GM19468 (cell line): ENCODE data around the gene ZCWPW1.
"Not testable (repeated sequence)": the region's sequence is repeated elsewhere in the genome, so short reads cannot be mapped to it uniquely, and the experiment has no call there.

Experiments
- ATAC-seq: cut with Tn5 transposase; IDR thresholded peaks from one replicate; pipeline ENCODE4 v1.9.1; 2021; ENCODE audit warnings: mild to moderate bottlenecking, moderate library complexity, moderate number of reproducible peaks; ENCODE audit not compliant: unreplicated experiment; ENCODE audit errors: extremely low read depth

Gene ZCWPW1

DNA sequence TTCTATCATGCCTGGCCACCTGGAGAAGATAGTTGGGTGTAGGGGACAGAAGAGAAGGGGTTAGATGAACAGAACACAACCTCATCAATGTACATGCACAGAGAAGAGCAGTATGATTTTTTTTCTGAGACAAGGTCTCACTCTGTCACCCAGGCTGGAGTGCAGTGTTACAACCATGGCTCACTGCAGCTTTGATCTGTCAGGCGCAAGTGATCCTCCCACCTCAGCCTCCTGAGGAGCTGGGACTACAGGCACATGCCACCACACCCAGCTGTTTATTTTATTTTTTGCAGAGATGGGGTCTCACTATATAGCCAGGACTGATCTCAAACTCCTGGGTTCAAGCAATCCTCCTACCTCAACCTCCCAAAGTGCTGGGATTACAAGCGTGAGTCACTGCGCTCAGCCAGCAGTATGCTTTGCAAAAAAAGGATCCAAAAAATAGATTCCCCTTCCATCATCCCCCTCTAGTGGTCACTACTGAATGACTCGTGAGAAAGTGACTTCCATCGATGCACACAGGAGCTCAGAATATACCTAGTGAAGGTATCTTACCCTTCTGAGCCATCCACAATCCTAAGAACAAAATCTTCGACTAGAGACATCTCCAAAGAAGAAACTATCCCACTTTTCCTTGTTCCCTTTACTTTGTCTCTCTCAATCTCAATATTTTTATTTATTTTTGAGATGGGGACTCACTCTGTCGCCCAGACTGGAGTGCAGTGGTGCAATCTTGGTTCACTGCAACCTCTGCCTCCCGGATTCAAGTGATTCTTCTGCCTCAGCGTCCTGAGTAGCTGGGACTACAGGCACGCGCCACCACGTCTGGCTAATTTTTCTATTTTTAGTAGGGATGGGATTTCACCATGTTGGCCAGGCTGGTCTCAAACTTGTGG lies 21.0 kb downstream of the ZCWPW1 start:
- ATAC-seq: no peak

DNA sequence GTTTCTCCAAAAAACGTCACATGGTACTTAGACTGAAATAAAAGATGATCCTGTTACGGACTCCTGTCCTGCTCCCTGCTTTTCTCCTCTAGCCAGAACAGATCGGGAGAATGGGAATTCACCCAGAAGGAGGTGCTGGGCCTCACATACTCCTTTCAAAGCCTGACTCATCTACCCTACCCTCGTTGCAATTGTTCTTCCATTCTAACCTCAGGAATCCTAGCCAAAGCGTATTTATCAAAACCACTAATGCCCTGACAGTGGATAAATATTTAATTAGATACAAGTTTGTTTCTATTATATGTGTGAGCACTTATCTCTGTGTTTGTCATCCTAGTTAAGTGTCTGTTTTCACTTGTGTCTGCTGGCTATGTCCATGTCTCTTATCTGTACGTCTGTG lies 21.7 kb downstream of the ZCWPW1 start:
- ATAC-seq: no peak

DNA sequence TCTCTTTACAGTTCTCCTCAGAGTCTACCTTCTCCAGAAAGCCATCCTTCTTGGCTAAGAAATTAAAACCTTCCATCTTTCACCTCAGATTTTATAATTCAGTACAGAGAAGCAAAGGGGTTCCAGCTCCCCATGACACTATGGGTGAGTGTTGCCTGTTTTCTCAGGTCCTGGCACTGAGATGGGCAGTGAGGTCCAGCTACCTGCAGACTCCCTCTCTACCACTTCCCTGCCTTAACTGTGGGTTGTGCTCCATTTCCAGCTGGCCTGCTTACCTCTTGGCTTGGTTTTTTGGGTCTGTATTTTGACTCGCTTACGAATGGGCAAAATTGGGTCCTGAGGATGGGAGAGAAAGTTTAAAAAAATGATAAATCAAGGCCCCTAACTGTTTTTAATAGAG lies 26.3 kb downstream of the ZCWPW1 start:
- ATAC-seq: no peak

DNA sequence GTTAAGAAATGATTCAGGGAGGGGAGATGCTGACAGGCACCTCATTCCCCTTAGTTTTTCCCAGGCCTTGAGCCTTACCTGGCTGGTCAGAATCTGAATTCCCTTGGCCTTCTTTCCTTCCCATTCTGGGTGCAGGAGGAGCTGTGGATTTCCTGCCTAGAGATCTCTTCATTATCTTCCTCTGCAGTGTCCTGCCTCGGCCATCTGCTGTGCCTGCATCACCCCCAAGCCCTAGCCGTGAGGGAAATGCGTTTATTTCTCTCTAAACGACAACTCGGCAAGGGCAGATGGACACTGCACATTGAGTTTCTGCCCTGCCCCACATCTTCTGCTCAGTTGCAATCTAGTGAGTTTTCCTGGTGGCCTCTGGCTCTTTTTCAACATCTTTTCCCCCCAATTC lies 26.7 kb downstream of the ZCWPW1 start:
- no peak for ATAC-seq

DNA sequence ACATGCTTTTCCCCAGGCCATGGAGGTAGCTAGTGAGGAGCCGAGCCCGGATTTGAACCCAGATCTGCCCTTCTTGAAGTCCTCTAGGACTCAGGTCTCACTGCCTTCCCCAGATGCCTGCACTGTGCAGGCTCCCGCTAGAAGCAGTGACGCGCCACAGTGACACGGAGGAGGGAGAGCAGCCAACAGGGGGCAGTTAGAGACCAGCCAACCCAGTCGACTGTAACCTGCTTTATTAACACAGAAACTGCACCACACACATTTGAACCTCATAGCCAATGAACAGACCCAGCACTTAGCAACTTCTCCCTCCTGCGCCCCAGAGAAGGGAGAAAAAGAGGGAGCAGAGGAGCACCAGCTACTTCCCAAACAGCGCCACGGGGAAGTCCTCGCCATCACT lies 27.8 kb downstream of the ZCWPW1 start:
- ATAC-seq: no peak

DNA sequence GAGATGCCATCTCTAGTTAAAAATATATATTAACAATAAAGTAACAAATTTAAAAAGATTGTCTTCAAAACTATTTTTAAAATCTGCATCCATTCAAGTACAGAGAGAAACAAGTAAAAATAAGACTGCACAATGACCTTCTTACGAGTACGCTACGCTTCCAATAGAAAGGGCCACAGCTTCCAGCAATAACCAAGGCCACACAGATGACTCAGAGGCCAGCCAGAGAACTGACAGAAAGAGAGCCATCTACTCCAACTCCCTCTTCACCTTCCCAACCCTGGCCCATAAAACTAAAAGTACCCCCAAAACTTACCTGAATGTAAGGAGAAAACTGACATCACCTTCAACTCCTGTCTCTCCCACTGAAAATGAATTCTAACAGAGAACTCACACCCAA lies 28.5 kb downstream of the ZCWPW1 start:
- ATAC-seq: no peak

DNA sequence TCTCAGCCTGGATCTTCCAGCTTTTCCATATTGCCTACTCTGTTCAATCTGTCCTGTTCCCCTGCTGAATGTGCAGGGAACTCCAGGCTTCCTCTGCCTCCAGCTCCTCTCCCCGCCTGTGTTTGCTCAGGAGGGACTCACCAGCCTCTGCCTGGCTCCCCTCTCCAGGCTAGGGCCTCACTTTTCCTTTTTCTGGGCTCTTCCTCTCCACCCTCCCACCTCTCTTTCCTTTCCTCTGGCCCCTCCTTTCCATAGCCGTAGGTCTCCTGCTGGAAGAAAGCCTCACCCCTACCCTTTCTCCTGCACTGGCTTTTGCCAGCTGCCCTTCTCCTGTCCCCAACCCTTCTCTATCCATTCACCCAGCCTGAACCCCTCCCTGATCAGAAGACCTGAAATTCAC lies 30.3 kb downstream of the ZCWPW1 start:
- no peak for ATAC-seq

DNA sequence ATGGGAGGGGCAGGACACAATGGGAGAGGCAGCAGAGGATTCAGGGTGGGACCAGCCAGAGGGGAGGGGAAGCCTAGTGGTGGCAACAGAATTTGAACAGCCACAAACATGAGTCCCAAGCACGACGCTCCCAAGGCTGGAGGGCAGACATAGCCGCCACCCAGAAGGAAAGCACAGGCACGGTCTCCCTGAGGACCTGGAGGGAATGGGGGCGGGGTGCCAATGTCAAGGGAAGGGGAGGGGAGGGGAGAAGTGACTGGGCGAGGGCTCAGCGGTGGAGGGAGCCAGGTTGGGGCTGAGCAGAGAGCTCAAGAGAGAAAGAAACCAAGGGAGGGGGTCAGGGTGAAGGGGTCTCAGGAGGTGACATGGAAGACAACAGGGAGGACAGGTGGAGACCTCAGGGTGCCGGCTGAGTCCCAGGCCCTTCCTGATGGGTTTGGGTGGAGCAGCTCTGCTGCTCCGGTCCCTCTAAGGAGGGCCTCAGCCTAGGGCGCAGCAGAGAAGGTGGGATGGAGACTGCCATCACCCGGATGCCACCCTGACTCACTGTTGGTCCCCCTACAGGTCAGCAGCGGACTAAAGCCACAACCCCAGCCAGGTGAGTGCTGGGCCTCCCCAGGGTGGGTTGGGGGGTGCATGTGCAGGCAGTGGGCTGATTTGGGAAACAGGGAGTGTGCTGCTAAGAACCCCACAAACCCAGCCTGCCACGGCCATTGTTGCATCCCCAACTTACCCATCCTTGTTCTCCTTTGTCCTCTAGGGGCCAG lies 31.0 kb downstream of the ZCWPW1 start:
- ATAC-seq: no peak

DNA sequence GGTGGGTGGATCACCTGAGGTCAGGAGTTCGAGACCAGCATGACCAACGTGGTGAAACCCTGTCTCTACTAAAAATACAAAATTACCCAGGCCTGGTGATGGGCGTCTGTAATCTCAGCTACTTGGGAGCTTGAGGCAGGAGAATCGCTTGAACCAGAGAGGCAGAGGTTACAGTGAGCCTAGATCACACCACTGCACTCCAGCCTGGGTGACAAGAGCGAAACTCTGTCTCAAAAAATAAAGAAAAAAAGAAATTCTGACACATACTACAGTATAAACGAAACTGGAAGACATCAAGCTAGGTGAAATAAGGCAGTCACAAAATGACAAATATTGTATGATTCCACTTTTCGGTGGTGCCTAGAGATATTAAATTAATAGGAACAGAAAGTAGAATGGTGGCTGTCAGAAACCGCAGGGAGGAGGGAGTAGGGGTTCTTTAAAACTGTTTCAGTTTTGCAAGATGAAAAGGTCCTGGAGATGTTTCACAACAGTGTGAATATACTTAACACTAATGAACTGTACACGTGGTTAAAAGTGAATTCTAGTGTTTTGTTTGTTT lies 32.0 kb downstream of the ZCWPW1 start:
- ATAC-seq: peak; percentile 80

DNA sequence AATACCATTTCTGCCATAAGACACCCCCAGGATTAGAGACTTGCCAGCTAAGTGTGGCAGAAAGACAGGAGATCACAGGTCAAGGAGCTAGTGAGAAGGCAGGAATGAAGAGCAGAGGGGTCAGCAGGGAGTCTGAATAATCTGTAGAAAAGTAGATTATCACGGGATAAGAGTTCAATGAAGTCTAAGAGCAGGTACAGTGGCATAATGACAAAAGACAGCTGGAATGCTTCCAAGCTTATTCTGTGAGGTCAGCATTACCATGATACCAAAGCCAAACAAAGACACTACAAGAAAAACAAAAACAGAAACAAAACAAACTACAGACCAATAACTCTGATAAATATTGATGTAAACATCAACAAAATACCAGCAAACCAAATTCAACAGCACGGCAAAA lies 34.4 kb downstream of the ZCWPW1 start:
- ATAC-seq: no peak

DNA sequence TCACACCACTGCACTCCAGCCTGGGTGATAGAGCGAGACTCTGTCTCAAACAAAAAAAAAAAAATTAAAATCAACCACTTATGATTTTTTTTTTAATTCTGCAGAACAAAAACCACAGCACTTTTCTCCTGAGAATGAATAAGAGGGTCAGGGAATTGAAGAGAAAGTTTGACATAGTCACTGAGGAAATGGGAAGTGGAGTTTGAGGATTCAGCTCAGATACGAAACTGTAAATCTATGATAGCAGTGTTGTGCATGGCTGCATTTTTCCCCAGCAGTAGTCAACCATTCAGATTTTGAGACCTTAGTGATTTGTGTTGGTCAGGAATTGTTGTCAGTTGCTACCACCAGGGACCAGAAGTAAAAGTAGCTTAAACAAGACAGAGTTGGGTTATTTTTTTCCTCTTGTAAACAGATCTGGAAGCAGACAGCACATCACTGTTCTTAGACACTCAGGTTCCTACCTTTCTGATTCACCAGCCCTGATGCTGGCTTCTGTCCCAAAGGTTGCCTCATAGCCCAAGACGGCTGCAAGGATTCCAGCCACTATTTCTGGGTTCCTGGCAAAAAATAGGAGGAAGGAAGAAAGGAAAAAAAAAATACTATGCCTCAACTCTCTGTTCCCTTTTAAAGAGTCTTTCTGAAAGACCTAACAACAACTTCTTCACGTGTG lies 35.1 kb downstream of the ZCWPW1 start:
- ATAC-seq: no peak

DNA sequence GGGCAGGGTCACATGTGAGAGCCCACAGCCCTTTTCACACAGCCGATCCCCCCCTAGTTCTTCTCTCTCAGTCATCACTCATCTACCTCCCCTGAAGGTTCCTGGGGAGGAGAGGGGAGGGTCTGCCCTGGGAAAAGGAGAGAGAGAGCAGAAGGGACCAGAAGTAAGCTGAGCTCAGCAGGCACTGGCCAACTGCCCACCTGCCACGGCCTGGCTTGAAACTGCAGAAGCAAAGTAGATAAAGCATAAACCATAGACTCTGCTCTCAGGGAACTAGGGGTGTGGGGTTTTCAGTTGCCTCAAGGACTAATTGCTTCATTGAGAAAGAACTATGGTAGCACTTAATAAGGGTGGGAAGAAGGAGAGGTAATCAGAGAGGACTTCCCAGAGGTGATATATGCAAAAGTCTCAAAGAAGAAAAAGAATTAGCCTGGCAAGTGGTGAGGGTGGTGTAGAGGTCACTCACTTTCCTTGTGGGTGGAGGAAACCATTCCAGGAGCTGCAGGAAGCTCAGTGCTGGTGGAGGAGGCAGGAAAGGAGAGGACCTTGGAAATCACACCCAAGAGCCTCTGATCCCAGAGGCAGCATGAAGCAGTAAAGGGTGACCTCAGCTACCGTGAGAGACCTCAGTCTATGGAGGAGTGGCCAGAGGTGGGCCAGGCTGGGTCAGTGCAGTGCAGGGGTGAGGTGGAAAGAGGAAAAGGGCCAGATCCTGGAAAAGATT lies 38.1 kb downstream of the ZCWPW1 start:
- no peak for ATAC-seq

DNA sequence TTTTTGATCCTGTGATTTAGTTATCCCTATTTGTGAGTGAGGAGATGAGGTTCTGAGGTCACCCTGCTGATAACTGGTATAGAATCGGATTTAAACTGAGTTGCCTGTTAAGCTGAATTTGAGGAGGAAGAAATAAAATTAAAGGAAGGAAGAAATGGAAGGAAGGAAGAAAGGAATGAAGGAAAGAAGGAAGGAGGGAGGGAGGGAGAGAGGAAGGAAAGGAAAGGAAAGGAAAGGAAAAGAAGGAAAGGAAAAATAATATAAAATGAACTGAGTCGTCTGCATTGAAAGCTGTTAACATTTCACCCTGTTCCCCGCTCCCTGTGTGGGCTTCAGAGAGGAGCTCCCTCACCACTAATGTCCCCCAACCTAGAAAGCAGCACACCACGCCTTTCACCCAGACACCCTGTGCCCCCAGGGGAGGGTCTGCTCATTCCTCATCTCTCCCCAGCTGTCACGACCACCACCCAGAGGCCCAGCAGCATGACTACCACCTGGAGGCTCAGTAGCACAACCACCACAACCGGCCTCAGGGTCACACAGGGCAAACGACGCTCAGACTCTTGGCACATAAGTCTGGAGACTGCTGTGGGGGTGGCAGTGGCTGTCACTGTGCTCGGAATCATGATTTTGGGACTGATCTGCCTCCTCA lies 38.9 kb downstream of the ZCWPW1 start:
- no peak for ATAC-seq

DNA sequence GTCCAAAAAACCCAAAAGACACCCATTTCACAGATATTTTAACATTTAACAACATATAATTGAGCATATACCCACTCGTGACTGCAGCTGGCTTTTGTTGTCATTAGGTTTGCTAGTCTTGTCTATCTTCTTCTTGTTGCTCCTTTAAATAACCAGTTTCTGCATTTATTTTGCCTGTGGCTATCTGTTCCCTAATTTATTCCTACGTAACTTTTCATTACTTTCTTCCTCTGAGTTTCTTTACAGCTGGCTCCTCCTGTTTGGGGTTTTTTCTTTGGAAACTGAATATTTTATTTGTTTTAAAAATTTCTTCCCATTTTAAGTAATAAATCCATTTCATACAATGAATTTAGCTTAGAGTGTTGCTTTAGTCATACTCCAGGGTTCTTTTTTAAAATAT lies 40.8 kb downstream of the ZCWPW1 start:
- ATAC-seq: no peak

DNA sequence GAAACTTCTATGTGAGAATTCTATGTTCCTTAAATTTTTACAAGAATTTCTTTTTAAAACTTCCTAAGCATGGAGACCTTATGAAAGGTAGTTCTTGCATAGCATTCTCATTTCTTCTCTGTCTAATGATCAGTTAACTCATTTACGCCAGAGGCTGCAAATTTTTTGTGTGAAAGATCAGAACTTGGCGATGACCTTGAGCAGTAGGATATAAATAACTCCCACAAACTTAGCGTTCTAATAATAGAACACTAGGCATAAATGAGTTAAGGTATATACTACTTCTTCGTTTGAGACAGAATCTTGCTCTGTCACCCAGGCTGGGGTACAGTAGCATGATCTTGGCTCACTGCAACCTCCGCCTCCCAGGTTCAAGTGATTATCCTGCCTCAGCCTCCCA lies 41.6 kb downstream of the ZCWPW1 start:
- ATAC-seq: no peak

DNA sequence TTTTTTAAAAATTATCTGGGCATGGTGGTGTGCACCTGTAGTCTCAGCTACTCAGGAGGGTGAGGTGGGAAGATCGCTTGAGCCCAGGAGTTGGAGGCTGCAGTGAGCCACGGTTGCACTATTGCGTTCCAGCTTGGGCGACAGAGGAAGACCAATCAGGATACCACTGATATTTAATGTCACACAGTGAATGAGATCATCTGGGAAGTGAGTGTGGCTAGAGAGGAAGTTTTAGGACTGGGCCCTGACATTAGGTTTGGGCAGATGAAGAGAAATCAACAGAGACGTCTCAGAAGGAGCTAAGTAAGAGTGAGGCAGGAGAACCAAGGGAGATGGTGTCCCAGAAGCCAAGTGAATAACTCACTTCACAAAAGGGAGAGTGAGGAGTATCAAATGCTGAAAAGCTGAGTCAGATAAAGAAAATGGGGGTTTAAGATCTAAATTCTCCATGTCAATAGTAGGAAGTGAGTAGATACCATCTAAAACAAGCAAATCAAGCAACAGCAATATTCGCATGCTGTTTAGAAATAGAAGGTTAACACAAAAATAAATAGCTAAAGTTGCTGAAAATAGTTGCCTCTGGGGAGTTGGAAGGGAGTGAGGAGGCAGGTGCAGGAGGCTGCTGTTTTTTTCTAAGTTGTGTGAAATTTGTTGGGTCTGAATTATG lies 43.7 kb downstream of the ZCWPW1 start:
- no peak for ATAC-seq

DNA sequence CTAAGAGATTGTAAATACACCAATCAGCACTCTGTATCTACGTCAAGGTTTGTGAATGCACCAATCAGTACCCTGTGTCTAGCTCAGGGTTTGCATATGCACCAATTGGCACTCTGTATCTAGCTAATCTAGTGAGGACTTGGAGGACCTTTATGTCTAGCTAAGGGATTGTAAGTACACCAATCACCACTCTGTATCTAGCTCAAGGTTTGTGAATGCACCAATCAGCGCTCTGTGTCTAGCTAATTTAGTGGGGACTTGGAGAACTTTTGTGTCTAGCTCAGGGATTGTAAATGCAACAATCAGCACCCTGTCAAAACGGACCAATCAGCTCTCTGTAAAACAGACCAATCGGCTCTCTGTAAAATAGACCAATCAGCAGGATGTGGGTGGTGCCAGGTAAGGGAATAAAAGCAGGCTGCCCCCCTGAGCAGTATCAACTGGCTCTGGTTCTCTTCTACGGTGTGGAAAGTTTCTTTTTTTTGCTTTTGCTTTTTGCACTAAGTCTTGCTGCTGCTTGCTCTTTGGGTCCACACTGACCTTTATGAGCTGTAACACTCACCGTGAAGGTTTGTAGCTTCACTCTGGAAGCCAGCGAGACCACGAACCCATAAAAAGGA lies 46.2 kb downstream of the ZCWPW1 start:
- not testable (repeated sequence) for ATAC-seq

DNA sequence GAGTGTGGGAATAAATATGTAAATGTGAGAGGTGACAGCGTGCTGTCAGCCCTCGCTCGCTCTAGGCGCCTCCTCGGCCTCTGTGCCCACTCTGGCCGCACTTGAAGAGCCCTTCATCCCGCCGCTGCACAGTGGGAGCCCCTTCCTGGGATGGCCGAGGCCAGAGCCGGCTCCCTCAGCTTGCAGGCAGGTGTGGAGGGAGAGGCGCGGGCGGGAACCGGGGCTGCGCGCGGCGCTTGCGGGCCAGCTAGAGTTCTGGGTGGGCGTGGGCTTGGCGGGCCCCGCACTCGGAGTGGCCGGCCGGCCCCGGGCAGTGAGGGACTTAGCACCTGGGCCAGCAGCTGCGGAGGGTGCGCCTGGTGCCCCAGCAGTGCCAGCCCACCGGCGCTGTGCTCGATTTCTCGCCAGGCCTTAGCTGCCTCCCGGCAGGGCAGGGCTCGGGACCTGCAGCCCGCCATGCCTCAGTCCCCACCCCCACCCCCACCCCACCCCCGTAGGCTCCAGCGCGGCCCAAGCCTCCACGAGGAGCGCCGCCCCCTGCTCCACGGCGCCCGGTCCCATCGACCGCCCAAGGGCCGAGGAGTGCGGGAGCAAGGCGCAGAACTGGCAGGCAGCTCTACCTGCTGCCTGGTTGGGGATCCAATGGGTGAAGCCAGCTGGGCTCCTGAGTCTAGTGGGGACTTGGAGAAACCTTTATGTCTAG lies 46.8 kb downstream of the ZCWPW1 start:
- not testable (repeated sequence) for ATAC-seq
